DMS153 treated with DMSO at 0.1 percent for 48 hours (cell line): ENCODE measurements around the gene KAZN.
A peak's percentile ranks its signal among the peaks of the same experiment; 100 is the strongest.

Source experiments
- DNase-seq: peaks from one replicate; lab custom pipeline; 2025; ENCODE audit not compliant: unreplicated experiment; lab: John Stamatoyannopoulos, UW

KAZN gene

GRCh38 chr1:15016526-15016925 is 418.0 kb downstream of the KAZN start:
- no peak for DNase-seq

GRCh38 chr1:15017120-15017519 is 418.6 kb downstream of the KAZN start:
- DNase-seq: no peak

- DNase-seq: no peak
Observed at GRCh38 chr1:15018767-15019166, 420.3 kb downstream of the KAZN start.

- no peak for DNase-seq
Observed at GRCh38 chr1:15020943-15021745, 422.7 kb downstream of the KAZN start.

- no peak for DNase-seq
Observed at GRCh38 chr1:15022048-15022447, 423.6 kb downstream of the KAZN start.

GRCh38 chr1:15023205-15023604 is 424.7 kb downstream of the KAZN start:
- no peak for DNase-seq

GRCh38 chr1:15023976-15024375 is 425.5 kb downstream of the KAZN start:
- no peak for DNase-seq

GRCh38 chr1:15026117-15026489 is 427.6 kb downstream of the KAZN start:
- no peak for DNase-seq

- peak; percentile 35 for DNase-seq
Observed at GRCh38 chr1:15027515-15027986, 429.1 kb downstream of the KAZN start.

- DNase-seq: no peak
Observed at GRCh38 chr1:15028102-15028501, 429.6 kb downstream of the KAZN start.

GRCh38 chr1:15028616-15029015 is 430.1 kb downstream of the KAZN start:
- no peak for DNase-seq

- no peak for DNase-seq
Observed at GRCh38 chr1:15029036-15029435, 430.6 kb downstream of the KAZN start.

- no peak for DNase-seq
Observed at GRCh38 chr1:15029786-15030185, 431.3 kb downstream of the KAZN start.

GRCh38 chr1:15031251-15031933 is 432.9 kb downstream of the KAZN start:
- no peak for DNase-seq

- DNase-seq: no peak
Observed at GRCh38 chr1:15033264-15033663, 434.8 kb downstream of the KAZN start.

GRCh38 chr1:15034656-15035055 is 436.2 kb downstream of the KAZN start:
- DNase-seq: no peak

- DNase-seq: no peak
Observed at GRCh38 chr1:15035236-15035635, 436.8 kb downstream of the KAZN start.

- no peak for DNase-seq
Observed at GRCh38 chr1:15036101-15036500, 437.6 kb downstream of the KAZN start.

GRCh38 chr1:15038232-15039016 is 439.9 kb downstream of the KAZN start:
- DNase-seq: peak; percentile 8

- no peak for DNase-seq
Observed at GRCh38 chr1:15039017-15039648, 440.6 kb downstream of the KAZN start.

- no peak for DNase-seq
Observed at GRCh38 chr1:15039901-15040300, 441.4 kb downstream of the KAZN start.
